WI38 (cell line): ENCODE results near the gene APC.

Experiments used
- H3K4me3 ChIP-seq: 2 replicates; pipeline ENCODE4 v1.5.1; 2011; ENCODE audit warnings: low read depth, mild to moderate bottlenecking, control low read depth, low read length
- CTCF ChIP-seq: IDR thresholded peaks from 2 replicates; pipeline ENCODE4 v1.5.1; 2012; ENCODE audit warnings: low read depth, mild to moderate bottlenecking, control low read depth, low read length

The APC gene

GRCh38 chr5:112823181-112823580 lies 85.5 kb downstream of the APC start:
- H3K4me3 ChIP-seq, result no peak overlapping the region
- TF ChIP-seq CTCF, result no peak

GRCh38 chr5:112823656-112824055 lies 86.0 kb downstream of the APC start:
- no peak overlapping the region for H3K4me3 ChIP-seq
- no peak for TF ChIP-seq CTCF

- H3K4me3 ChIP-seq, result no peak overlapping the region
- TF ChIP-seq CTCF, result no peak
Observed at GRCh38 chr5:112824197-112824596, 86.5 kb downstream of the APC start.

GRCh38 chr5:112830378-112830777 lies 92.7 kb downstream of the APC start:
- TF ChIP-seq CTCF, result no peak

GRCh38 chr5:112833971-112834370 lies 96.3 kb downstream of the APC start:
- no peak overlapping the region for H3K4me3 ChIP-seq
- no peak for TF ChIP-seq CTCF

More at GRCh38 chr5:112830378-112830777, 92.7 kb downstream of the APC start:
- no peak overlapping the region for H3K4me3 ChIP-seq

- TF ChIP-seq CTCF, result no peak
- H3K4me3 ChIP-seq, result no peak overlapping the region
Observed at GRCh38 chr5:112844489-112844888, 106.8 kb downstream of the APC start.

GRCh38 chr5:112846556-112846955 lies 108.9 kb downstream of the APC start:
- TF ChIP-seq CTCF, result no peak
- no peak overlapping the region for H3K4me3 ChIP-seq
